Thymus (tissue), 11 donors: ENCODE data around the gene SPAG5. TPM values are rescaled to one million over a fixed set of nuclear protein-coding genes. Genes with fewer than 3 reads are reported as not detected.

Experiments used
- DNase-seq, 9 donors: peaks; one replicate each; pipeline ENCODE4 v3.0.0-alpha.2; 2013; ENCODE audit warnings: low spot score in 9 of 9, low read depth in 6 of 9, missing footprints in 1 of 9
- H3K27ac ChIP-seq, 2 donors: one replicate each; pipeline ENCODE4 v1.5.1; 2013; ENCODE audit warnings: control low read depth in 1 of 2, low read depth in 1 of 2, low read length in 1 of 2, mild to moderate bottlenecking in 1 of 2, moderate library complexity in 1 of 2
- H3K27me3 ChIP-seq, 2 donors: one replicate each; pipeline ENCODE4 v1.5.1; 2013; ENCODE audit warnings: low read length in 1 of 2; ENCODE audit not compliant: control insufficient read depth in 2 of 2, insufficient read depth in 1 of 2
- H3K36me3 ChIP-seq, 2 donors: one replicate each; pipeline ENCODE4 v1.5.1; 2013; ENCODE audit warnings: low read length in 1 of 2, mild to moderate bottlenecking in 1 of 2, moderate library complexity in 1 of 2; ENCODE audit not compliant: control insufficient read depth in 2 of 2, insufficient read depth in 2 of 2
- H3K4me1 ChIP-seq, 2 donors: one replicate each; pipeline ENCODE4 v1.5.1; 2013; ENCODE audit warnings: low read length in 2 of 2; ENCODE audit not compliant: control insufficient read depth in 2 of 2, insufficient read depth in 2 of 2
- H3K4me3 ChIP-seq, 2 donors: one replicate each; pipeline ENCODE4 v1.5.1; 2013; ENCODE audit warnings: low read length in 2 of 2, control low read depth in 1 of 2, mild to moderate bottlenecking in 1 of 2
- H3K9me3 ChIP-seq, 2 donors: one replicate each; pipeline ENCODE4 v1.5.1; 2013; ENCODE audit warnings: low read length in 1 of 2, mild to moderate bottlenecking in 1 of 2; ENCODE audit not compliant: control insufficient read depth in 2 of 2, insufficient read depth in 1 of 2
- WGBS: extraction: QIAGEN DNeasy Blood & Tissue Kit; methylation state at CpG from one replicate; pipeline ENCODE4 v1.1.7; 2013; 5-methylcytosine and 5-hydroxymethylcytosine counted together
- polyA plus RNA-seq: library from polyadenylated mRNA; stranded (reverse); fragments of 200-250 nt; gene quantifications from one replicate; pipeline ENCODE4 v1.2.3, GENCODE V29; 2013
- total RNA-seq: library from RNA; stranded (reverse); fragments of 120-200 nt; gene quantifications from one replicate; pipeline ENCODE4 v1.2.4, GENCODE V29; 2013
- donor health status: healthy.

SPAG5 gene
- total and polyA plus RNA-seq, 2 donors: 19.4 to 46.0 TPM

GRCh38 chr17:28552176-28552999, 46.4 kb downstream of the SPAG5 start, which contains the start of gene UNC119:
Gene UNC119, minus strand, starts transcription at chr17:28552624. Its CDS starts 67 bp downstream, at chr17:28552557.
- Histone ChIP-seq H3K4me3 (peak within 1 kb of the TSS; percentile 48 to 81), H3K36me3 (peaks cover 37 to 45% of the 10 kb centered on the region in 2 donors), H3K9me3 (no peaks in the 10 kb centered on the region), H3K27ac (peak within 1 kb of the TSS in 1 of 2 donors; percentile 15), H3K27me3 (no peaks in the 10 kb centered on the region), H3K4me1 (peaks cover 20 to 48% of the 10 kb centered on the region in 2 donors)
- DNase-seq: peak in 7 of 9 donors; percentile 62 to 88 (median 74)
- 3% methylated on average over 67 of the region's 67 CpGs for WGBS

GRCh38 chr17:28551421-28552175, 47.2 kb downstream of the SPAG5 start:
- Histone ChIP-seq H3K9me3 (no peaks in the 10 kb centered on the region), H3K36me3 (peaks cover 31 to 37% of the 10 kb centered on the region in 2 donors), H3K27me3 (no peaks in the 10 kb centered on the region), H3K27ac (no peak overlapping the region), H3K4me3 (peak overlapping the region; percentile 48 to 81), H3K4me1 (peaks cover 20 to 53% of the 10 kb centered on the region in 2 donors)
- peak in 1 of 9 donors; percentile 32 for DNase-seq
- WGBS: 39% methylated on average over 10 of the region's 10 CpGs

DNA sequence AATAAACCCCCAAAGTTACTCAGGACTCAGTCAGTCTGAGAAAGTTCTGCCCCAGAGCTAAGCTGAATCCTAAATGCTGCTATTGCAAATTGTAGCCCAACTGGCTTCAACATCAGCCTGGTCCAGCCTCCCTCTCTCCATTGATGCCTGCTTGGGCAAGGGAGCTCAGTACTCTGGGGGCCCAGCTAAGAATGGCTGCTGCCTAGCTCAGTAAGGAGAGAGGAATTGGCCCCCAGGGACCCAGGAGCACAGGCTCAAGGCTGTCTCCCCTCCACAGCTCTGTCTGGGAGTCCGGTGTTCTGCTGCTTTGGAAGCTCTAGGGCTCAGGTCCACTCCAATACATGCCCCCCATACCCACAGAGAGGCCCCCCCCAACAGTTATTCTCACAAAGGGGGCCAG, 48.0 kb downstream of the SPAG5 start:
- Histone ChIP-seq H3K9me3 (no peaks in the 10 kb centered on the region), H3K36me3 (peaks cover 25 to 29% of the 10 kb centered on the region in 2 donors), H3K4me3 (no peak overlapping the region), H3K4me1 (peaks cover 20 to 53% of the 10 kb centered on the region in 2 donors), H3K27me3 (no peaks in the 10 kb centered on the region), H3K27ac (no peak overlapping the region)
- 94% methylated on average over 1 of the region's 1 CpG for WGBS
- no peak for DNase-seq

DNA sequence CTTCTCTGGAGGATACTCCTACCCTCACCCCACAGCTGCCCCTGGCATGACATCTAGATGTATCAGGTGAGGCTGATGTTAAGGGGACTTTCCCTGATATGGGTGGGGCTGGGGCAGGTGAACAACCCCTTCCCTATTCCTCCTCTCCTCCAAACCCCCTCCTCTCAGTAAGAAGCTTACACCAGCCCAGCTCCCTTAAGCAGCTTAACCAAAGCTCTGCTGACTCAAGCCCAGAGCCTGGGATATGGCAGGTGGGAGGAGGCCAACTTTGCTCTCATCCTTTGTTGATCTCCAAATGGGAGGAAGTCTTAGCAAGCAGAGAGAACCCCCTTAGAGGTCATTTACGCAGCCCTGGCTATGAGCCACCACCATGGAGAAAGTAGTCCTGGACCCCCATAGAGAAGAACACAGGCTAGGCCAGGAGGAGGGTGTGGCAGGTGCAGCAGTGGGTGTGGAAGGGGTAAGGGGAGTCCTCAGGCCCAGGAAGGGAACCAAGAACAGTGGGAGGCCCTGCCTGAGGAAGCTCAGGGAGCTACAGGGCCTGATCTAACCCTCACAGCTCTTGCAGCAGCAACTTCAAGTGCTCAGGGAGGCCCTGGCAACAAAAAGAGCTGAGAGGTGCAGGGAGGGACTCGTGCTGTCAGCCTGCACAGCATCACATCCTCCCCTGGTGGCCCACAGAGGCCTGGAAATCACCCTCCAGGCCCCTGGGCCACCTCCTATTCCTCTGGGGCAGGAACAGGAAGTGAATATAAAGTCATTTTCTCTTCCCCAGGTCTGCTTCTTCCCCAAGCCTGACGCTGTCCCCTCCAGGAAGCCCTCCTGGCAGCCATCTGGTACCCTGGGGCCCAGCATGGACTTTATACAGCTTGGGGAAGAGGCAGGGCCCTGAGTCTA, 49.3 kb downstream of the SPAG5 start:
- Histone ChIP-seq H3K9me3 (no peaks in the 10 kb centered on the region), H3K4me3 (no peak overlapping the region), H3K27me3 (no peaks in the 10 kb centered on the region), H3K4me1 (peaks cover 20 to 53% of the 10 kb centered on the region in 2 donors), H3K36me3 (peaks cover 14 to 18% of the 10 kb centered on the region in 2 donors), H3K27ac (peak overlapping the region in 1 of 2 donors; percentile 76)
- peak in 1 of 9 donors; percentile 60 for DNase-seq
- WGBS: 83% methylated on average over 3 of the region's 3 CpGs

DNA sequence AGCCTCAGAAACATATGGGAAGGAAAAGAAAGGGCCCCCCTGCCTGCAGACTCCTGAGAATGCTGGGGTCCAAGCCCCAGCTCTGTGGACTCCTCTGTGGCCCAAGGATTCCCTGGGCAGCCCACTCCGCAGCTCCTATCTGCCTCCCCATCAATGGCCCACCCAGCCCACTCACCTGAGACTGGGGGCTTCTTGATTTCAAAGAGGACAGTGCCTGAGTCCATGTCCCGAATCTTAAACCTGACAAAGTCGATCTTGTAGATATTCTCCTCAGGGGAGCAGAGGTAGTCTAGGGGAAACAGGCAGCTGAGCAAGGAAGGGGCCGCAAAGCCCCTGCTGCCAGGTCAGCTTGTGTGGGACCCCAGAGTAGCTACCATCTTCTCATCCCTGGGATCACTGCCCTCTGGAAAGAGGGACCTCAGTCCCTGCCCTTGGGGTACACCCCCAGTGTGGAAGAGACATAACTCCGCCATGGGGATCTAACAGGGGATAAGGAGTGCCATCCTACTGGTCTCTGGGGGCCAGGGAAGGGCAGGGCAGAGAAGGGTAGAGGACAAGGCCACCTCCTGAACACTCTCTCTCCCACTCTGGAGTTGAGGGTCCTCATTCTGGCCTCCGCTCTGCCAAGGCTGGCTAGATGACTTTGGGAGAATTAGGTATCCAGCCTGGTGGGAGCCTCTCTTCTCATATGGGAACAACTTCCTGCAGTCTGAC, 50.3 kb downstream of the SPAG5 start:
- Histone ChIP-seq H3K27ac (peak overlapping the region in 1 of 2 donors; percentile 25), H3K4me3 (no peak overlapping the region), H3K36me3 (peaks cover 5 to 9% of the 10 kb centered on the region in 2 donors), H3K9me3 (no peaks in the 10 kb centered on the region), H3K4me1 (peaks cover 20 to 53% of the 10 kb centered on the region in 2 donors), H3K27me3 (no peaks in the 10 kb centered on the region)
- WGBS: 93% methylated on average over 6 of the region's 6 CpGs
- no peak for DNase-seq

GRCh38 chr17:28547623-28548416, 51.0 kb downstream of the SPAG5 start:
- H3K4me3 ChIP-seq: no peak overlapping the region
- peak overlapping the region; percentile 79 to 92 for H3K27ac ChIP-seq
- H3K36me3 ChIP-seq: peaks cover 0 to 1% of the 10 kb centered on the region in 2 donors
- no peaks in the 10 kb centered on the region for H3K9me3 ChIP-seq
- H3K4me1 ChIP-seq: peaks cover 20 to 50% of the 10 kb centered on the region in 2 donors
- no peaks in the 10 kb centered on the region for H3K27me3 ChIP-seq
- DNase-seq: peak in 3 of 9 donors; percentile 50 to 78 (median 63)
- WGBS: 44% methylated on average over 26 of the region's 26 CpGs

DNA sequence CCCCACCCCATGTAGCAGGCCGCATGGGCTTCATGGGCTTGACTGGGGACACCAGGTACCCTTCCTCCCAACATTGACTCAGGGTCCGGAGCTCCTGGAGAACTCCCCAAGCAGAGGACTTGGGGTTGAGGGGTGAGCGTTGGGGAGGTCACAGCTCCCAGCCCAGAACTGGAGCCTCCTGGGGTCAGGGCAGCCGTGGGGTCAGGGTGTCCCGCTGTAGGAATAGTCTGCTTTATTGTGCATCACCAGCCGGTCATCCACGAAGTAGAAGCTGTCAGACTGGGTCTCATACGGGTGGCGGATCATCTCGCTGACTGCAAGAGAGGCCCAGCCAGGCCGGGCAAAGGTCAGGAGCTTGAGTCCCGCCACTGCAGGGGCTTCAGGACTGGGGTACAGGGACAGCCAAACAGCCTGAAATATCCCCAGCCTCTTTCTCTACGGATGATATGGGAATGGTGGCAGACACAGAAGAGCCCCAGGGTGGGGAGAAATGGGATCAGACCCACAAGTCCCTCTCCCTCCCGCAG, 51.7 kb downstream of the SPAG5 start:
- DNase-seq: no peak
- Histone ChIP-seq H3K4me3 (no peak overlapping the region), H3K4me1 (peaks cover 18 to 47% of the 10 kb centered on the region in 2 donors), H3K36me3 (no peaks in the 10 kb centered on the region), H3K9me3 (no peaks in the 10 kb centered on the region), H3K27ac (peak overlapping the region; percentile 32 to 92), H3K27me3 (no peaks in the 10 kb centered on the region)
- 89% methylated on average over 14 of the region's 14 CpGs for WGBS
